ENCODE data around the gene OR10J5. TPM values are rescaled to one million over a fixed set of nuclear protein-coding genes. Genes with fewer than 3 reads are reported as not detected.
"Not testable (repeated sequence)": the region's sequence is repeated elsewhere in the genome, so short reads cannot be mapped to it uniquely, and the experiment has no call there.

Gene OR10J5
- total RNA-seq, 1 donor from 2014 or later: not detected

DNA sequence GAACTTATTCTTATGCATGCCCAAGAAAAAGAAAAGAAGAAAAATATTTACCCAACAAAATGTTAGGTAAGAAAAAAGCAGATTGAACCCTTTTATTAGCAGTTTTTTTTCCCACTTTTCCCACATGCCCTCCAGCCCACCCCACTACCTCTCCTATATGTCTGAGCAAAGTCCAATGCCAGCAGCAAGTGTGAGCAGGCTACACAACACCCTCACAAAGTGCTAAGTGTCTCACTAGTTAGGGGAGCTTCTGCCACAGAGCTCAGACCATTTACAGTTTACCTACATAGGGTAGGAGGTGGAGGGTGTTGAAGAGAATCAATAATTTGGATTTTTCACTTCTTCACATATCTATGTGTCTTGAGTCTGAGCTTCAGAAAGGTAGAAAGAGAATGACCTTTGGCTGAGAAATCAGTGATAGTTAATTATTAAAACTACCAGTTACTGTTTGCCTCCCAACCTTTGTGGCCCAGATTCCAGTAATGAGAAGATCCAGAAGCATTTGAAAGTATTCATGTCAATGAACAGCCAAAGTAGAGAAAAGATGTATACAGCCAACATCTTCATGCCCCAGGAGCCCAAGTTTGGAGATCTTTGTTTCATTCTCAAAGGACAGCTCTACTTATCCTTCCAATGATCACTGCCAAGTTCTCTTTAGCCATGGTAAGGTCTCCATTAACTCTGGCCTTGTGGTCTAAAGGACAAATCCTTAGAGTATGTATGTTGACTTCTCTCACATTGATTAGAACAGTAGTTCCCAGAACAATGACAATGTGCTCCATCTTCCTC lies 26.2 kb downstream of the OR10J5 start:
- Mint-ChIP-seq H3K27ac (no peak overlapping the region), H3K27me3 (no peaks in the 10 kb centered on the region), H3K4me1 (no peaks in the 10 kb centered on the region), H3K4me3 (no peak overlapping the region), H3K36me3 (ENCODE audit: low read depth) (no peaks in the 10 kb centered on the region), H3K9me3 (no peaks in the 10 kb centered on the region)
- intact Hi-C loops (cut with micrococcal nuclease): no loop called here
- no peak for DNase-seq

DNA sequence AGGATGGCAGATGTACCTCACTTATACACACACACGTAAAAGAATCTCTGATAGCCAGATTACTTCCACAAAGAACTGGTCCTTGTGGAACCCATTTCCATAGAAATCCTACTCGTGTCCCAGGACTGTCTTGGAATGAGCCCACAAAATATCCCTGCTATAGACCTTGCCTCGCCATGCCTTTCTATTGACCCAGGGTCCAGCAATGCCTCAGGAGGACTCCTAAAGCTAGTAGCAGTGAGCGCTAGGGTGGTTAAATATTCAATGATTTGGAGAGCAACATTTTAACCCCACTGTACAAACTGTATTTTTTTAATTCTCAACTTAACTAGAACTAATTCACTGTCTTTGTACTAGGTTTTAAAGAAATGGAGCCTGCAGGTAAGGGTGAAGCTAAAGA lies 26.9 kb downstream of the OR10J5 start:
- Mint-ChIP-seq H3K4me1 (no peaks in the 10 kb centered on the region), H3K27me3 (no peaks in the 10 kb centered on the region), H3K9me3 (no peaks in the 10 kb centered on the region), H3K4me3 (no peak overlapping the region), H3K27ac (no peak overlapping the region), H3K36me3 (ENCODE audit: low read depth) (no peaks in the 10 kb centered on the region)
- no peak for DNase-seq
- intact Hi-C loops (cut with micrococcal nuclease): no loop called here

DNA sequence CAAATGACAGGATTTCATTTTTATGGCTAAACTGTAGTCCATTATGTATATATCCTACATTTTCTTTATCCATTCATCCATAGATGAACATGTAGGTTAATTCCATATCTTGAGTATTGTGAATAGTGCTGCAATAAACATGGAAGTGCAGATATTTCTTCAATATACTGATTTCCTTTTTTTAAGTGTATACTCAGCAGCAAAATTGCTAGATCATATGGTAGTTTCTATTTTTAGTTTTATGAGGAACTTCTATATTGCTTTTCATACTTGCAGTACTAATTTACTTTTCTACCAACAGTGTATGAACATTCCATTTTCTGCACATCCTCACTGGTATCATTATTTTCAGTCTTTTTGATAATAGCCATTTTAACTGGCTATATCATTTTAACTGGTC lies 30.1 kb downstream of the OR10J5 start:
- no peaks in the 10 kb centered on the region for H3K9me3 Mint-ChIP-seq
- H3K4me1 Mint-ChIP-seq: no peaks in the 10 kb centered on the region
- intact Hi-C loops (cut with micrococcal nuclease): no loop called here
- H3K4me3 Mint-ChIP-seq: no peak overlapping the region
- H3K27me3 Mint-ChIP-seq: no peaks in the 10 kb centered on the region
- H3K36me3 Mint-ChIP-seq (ENCODE audit: low read depth): no peaks in the 10 kb centered on the region
- H3K27ac Mint-ChIP-seq: no peak overlapping the region
- no peak for DNase-seq

DNA sequence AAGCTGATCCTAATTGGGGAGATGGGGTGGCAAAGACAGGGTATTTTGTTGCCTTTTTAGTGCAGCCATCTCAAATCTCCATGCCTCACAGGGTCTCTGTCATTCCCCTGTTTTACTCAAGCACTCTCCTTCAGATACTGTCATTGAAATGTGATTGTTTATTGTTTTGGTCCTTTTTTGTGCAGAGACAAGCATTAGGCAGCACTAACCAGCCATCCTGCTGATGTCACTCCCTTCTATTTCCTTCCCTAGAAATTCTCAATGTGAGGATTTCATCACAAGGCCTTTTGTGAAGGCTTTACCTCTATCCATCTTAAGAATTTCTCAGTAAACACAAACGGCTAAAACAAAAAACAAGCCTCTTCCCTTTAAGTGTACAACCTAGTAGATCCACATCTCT lies 34.7 kb downstream of the OR10J5 start:
- no peak overlapping the region for H3K27ac Mint-ChIP-seq
- intact Hi-C loops (cut with micrococcal nuclease): no loop called here

DNA sequence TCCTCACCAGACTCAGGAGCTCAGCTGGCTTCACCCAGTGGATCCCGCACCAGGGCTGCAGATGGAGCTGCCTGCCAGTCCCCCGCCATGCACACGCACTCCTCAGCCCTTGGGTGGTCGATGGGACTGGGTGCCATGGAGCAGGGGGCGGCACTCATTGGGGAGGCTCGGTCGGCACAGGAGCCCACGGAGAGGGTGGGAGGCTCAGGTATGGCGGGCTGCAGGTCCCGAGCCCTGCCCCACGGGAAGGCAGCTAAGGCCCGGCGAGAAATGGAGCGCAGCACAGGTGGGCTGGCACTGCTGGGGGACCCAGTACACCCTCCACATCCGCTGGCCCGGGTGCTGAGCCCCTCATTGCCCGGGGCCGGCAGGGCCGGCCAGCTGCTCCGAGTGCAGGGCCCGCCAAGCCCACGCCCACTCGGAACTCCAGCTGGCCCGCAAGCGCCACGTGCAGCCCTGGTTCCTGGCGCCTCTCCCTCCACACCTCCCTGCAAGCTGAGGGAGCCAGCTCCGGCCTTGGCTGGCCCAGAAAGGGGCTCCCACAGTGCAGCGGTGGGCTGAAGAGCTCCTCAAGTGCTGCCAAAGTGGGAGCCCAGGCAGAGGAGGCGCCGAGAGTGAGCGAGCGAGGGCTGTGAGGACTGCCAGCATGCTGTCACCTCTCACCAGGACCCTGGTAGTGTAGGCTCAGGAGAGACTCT lies 41.1 kb downstream of the OR10J5 start:
- H3K9me3 Mint-ChIP-seq; H3K4me1 Mint-ChIP-seq; H3K27me3 Mint-ChIP-seq; H3K36me3 Mint-ChIP-seq (ENCODE audit: low read depth); DNase-seq; H3K4me3 Mint-ChIP-seq; H3K27ac Mint-ChIP-seq; intact Hi-C loops (cut with micrococcal nuclease): not testable (repeated sequence)

More for the DNA sequence above, 34.7 kb downstream of the OR10J5 start:
- H3K36me3 Mint-ChIP-seq (ENCODE audit: low read depth): no peaks in the 10 kb centered on the region
- H3K9me3 Mint-ChIP-seq: no peaks in the 10 kb centered on the region
- H3K4me1 Mint-ChIP-seq: no peaks in the 10 kb centered on the region
- no peaks in the 10 kb centered on the region for H3K27me3 Mint-ChIP-seq
- no peak for DNase-seq
- H3K4me3 Mint-ChIP-seq: no peak overlapping the region

DNA sequence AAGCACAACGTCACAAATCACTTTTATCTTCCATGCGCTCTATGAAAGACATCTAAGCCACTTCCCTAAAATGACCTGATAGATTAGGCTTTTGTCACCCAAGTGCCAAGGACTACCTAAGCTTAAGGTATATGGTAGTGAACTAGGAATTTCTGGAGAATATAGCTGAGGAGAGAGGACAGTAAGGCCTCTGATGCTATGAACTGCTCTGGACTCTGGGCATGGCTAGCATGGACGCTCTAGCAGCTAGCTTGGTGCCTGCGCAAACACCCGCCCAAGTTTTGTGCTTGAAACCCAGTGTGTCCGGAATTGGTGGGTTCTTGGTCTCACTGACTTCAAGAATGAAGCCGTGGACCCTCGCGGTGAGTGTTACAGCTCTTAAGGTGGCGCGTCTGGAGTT lies 42.5 kb downstream of the OR10J5 start:
- no peaks in the 10 kb centered on the region for H3K4me1 Mint-ChIP-seq
- H3K27ac Mint-ChIP-seq: no peak overlapping the region
- H3K36me3 Mint-ChIP-seq (ENCODE audit: low read depth): no peaks in the 10 kb centered on the region
- intact Hi-C loops (cut with micrococcal nuclease): no loop called here
- no peak overlapping the region for H3K4me3 Mint-ChIP-seq
- no peaks in the 10 kb centered on the region for H3K9me3 Mint-ChIP-seq
- DNase-seq: no peak
- H3K27me3 Mint-ChIP-seq: no peaks in the 10 kb centered on the region

DNA sequence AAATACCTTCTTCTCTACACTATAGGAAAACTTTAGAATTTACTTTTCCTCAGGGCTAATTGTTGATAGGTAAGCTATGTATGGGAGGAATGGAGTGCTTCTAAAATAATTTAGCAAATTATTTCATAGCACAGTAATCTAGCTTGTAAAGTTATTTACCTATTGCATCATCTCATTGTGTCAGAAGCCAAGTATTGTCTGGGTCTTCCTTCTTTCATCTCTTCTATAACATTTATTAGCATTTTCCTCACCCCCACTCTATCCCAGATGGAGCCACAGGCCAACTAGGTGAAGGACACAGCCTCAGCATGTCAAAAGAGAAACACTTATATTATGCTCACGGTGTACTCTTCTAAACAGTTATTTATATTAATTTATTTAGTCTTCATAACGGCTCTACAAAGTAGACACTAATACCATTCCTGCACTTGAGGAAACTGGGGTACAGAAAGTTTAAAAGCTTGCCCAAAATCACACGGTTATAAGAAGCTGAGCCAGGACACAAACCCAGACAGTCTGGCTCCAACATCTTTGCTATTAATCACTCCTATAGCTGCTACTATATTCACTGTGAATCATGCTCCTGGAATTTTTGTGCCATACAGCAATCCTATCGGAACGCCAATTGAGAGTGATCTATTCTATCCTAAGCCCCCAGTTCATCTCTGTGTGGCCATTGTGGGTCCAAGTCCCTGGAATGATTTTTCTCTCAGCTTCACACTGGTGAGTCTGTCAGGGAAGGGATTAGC lies 43.1 kb downstream of the OR10J5 start:
- no peak for DNase-seq

More for the DNA sequence above, 43.1 kb downstream of the OR10J5 start:
- H3K4me1 Mint-ChIP-seq: no peaks in the 10 kb centered on the region
- H3K4me3 Mint-ChIP-seq: no peak overlapping the region
- intact Hi-C loops (cut with micrococcal nuclease): no loop called here
- H3K27me3 Mint-ChIP-seq: no peaks in the 10 kb centered on the region
- H3K27ac Mint-ChIP-seq: no peak overlapping the region
- H3K9me3 Mint-ChIP-seq: no peaks in the 10 kb centered on the region
- H3K36me3 Mint-ChIP-seq (ENCODE audit: low read depth): no peaks in the 10 kb centered on the region

Other genes with a start within 250 kb of the OR10J5 start
- gene FCER1A, start 233.7 kb downstream of the OR10J5 start, total RNA-seq: not detected in 2 replicates
- not detected in 2 replicates for gene OR10J4, start 103.8 kb downstream of the OR10J5 start, total RNA-seq
- not detected in 2 replicates for gene OR10J1, start 96.3 kb downstream of the OR10J5 start, total RNA-seq
- not detected in 2 replicates for gene APCS, start 51.8 kb upstream of the OR10J5 start, total RNA-seq
- gene CRP, start 178.6 kb upstream of the OR10J5 start, total RNA-seq: not detected in 2 replicates
- gene DUSP23, start 245.0 kb upstream of the OR10J5 start, total RNA-seq: 30.9 and 33.0 TPM in 2 replicates